ENCODE results near the gene DIP2C.

DNA sequence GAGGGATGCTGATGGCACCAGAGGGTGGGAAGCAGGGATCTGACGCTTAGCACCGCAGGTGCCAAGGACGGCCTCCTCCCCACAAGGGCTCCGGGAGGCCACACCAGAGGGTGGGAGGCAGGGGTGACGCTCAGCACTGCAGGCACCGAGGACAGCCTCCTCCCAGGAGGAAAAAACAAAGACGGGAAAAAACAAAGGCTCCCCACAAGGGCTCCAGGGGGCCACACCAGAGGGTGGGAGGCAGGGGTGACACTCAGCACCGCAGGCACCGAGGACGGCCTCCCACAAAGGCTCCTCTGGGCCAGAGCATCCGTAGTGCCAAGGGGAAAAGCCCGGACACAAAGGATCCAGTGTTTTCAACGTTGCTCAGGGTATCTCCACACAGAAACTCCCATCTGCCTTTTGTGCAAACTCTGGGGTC, 25.6 kb downstream of the DIP2C start:
- TF ChIP-seq POLR2A (IDR thresholded peaks at IDR 0.05) = no peak
- TF ChIP-seq, protein P1, sequence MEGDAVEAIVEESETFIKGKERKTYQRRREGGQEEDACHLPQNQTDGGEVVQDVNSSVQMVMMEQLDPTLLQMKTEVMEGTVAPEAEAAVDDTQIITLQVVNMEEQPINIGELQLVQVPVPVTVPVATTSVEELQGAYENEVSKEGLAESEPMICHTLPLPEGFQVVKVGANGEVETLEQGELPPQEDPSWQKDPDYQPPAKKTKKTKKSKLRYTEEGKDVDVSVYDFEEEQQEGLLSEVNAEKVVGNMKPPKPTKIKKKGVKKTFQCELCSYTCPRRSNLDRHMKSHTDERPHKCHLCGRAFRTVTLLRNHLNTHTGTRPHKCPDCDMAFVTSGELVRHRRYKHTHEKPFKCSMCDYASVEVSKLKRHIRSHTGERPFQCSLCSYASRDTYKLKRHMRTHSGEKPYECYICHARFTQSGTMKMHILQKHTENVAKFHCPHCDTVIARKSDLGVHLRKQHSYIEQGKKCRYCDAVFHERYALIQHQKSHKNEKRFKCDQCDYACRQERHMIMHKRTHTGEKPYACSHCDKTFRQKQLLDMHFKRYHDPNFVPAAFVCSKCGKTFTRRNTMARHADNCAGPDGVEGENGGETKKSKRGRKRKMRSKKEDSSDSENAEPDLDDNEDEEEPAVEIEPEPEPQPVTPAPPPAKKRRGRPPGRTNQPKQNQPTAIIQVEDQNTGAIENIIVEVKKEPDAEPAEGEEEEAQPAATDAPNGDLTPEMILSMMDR (IDR thresholded peaks at IDR 0.05) = no peak
- no peak for TF ChIP-seq POLR2AphosphoS5 (IDR thresholded peaks at IDR 0.05; ENCODE audit: insufficient read depth in 1 of 2, low read depth in 1 of 2)
